Superior temporal gyrus (tissue), 1 donor: ENCODE results near the gene SFN.
"Not testable (repeated sequence)": the region's sequence is repeated elsewhere in the genome, so short reads cannot be mapped to it uniquely, and the experiment has no call there.

Experiments used
- DNase-seq: peaks from one replicate; pipeline ENCODE4 v3.0.0-alpha.2; 2016; ENCODE audit errors: extremely low spot score

Gene SFN

DNA sequence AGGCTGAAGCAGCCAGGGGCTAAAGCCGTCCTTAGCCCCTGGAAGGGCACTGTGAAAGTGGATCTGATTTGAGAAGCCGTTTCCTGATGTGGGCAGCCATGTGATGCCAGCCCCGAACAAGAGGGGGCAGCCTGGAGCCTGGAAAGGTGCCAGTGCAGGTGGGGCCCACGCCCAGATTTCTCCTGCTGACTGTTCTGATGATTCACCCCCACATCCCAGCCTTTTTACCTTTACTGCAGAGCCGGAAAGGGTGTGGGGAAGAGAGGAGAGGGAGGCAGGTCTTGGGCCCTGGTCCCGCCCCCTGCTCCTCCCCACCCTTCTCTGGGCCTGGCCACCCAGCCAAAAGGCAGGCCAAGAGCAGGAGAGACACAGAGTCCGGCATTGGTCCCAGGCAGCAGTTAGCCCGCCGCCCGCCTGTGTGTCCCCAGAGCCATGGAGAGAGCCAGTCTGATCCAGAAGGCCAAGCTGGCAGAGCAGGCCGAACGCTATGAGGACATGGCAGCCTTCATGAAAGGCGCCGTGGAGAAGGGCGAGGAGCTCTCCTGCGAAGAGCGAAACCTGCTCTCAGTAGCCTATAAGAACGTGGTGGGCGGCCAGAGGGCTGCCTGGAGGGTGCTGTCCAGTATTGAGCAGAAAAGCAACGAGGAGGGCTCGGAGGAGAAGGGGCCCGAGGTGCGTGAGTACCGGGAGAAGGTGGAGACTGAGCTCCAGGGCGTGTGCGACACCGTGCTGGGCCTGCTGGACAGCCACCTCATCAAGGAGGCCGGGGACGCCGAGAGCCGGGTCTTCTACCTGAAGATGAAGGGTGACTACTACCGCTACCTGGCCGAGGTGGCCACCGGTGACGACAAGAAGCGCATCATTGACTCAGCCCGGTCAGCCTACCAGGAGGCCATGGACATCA, at the start of gene SFN:
Gene SFN (plus strand): TSS at position 369 of the 904 bp plus-strand sequence. CDS start 64 bp downstream, at position 433.
- DNase-seq, result no peak

GRCh38 chr1:26814377-26814776, 48.6 kb upstream of the SFN start:
- no peak for DNase-seq

DNA sequence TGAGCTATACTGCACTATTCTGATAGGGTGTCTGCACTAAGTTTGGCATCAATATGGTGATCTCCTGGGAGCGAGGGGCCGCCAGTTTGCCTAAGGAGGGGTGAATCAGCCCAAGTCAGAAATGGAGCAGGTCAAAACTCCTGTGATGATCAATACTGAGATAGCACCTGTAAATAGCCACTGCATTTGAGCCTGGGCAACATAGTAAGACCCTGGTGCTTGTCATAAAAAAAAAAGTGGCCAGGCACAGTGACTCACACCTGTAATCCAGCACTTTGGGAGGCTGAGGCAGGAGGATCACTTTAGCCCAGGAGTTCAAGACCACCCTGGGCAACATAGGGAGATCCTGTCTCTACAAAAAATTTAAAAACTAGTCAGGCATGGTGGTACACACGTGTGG, 48.1 kb upstream of the SFN start:
- no peak for DNase-seq

- DNase-seq, result peak; percentile 12
These were observed 42.1 kb upstream of the SFN start for GRCh38 chr1:26820784-26821269.

DNA sequence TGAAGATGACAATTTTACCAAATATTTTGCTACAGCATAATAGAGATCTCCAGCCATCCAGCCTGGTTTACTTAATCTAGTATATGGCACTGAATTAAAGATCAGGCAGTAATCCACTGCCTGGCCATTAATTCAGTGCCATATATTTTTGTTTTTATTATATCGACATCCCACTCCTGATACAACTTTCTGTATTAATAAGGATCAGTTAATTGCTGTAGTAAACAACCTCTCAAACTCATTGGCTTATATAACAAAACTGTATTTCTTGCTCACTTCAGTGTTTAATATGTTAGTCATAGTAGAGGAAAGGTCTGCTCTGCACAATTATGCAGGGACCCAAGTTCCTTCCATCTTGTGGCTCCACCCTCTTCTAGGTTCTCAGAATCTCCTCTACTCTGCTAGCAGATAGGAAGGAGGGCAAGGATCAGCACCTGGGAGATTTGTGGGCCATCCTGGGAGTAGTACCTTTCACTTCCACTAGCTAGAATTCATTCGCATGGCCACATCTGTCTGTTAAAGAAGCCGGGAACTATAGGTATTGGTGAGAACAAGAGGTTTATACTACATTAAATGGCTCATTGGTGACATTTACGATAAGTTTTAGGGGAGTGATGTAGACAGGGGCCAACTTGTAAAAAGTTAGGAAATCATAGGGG, 40.1 kb upstream of the SFN start:
- no peak for DNase-seq

GRCh38 chr1:26824731-26825130, 38.2 kb upstream of the SFN start:
- DNase-seq, result no peak

DNA sequence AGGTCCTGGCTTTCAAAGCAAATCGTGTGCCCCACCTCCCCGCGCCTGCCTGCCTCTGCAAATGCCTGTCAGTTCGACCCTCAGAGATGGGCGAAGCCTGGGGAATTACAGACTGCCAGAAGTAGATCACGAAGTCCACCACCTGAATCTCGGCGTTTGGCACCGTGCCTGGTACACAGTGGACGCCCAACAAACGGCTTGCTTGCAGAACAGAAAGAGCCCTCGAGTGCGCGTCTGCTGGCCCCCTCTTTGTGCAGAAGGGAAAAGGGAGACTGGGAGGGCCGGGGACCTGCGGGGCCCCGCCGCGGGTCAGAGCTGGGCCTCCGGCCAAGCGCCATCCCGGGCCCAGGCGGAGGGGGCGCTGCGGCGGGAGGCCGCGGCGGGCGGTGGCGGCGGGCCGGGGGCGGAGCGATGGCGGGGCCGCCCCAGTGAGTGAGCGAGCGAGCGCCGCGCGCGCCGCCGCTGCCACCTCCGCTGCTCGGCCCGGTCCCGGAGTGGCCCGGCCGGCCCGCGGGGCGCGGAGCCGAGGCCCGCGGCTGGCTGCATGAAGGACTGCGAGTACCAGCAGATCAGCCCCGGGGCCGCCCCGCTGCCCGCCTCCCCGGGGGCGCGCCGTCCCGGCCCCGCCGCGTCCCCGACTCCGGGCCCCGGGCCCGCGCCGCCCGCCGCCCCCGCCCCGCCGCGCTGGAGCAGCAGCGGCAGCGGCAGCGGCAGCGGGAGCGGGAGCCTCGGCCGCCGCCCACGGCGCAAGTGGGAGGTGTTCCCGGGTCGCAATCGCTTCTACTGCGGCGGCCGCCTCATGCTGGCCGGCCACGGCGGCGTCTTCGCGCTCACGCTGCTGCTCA, 36.5 kb upstream of the SFN start, which contains the start of gene ZDHHC18:
Gene ZDHHC18 (plus strand): TSS at position 428 of the 845 bp plus-strand sequence. CDS start 117 bp downstream, at position 545.
- peak; percentile 54 for DNase-seq

DNA sequence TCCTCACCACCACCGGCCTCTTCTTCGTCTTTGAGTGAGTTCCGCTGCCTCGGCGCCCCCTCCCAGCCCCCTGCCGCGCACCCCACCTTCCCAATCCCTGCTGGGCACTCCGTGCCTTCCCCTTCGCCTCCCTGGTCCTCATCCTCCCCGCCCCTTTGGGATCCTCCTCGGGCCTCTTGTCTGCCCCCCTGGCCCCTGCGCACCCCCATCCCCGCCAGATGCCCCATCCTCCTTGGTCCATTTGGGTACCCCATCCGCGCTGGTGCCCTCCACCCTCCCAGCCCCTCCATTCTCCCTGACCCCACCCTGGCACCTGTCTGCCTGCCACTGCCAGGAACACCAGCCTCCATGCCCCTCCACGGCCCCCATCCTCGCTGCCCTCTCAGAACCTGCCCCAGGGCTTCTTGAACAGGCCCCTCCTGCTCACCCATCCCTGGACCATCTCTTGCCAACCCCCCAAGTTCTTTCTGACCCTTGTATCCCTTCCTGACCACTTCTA, 35.8 kb upstream of the SFN start:
- DNase-seq, result no peak

DNA sequence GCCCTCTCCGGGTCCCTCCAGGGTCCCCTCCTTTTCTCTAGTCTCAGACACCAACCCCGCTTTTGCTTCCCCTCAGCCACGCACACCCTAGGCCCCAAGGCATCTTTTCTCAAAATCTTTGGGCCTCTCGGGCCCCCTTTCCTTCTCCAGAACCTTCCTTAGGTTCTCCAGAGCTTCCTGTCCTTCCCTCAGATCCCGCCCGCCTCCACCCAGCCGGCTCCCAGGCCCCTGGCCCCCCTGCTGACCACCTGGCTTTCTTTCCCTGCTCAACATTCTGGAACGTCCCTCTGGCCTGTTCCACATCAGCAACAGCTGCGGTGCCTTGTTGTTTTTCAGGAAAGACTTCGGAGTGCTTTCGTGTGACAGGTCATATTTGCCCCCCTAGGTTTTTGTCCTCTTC, 35.3 kb upstream of the SFN start:
- DNase-seq, result no peak

DNA sequence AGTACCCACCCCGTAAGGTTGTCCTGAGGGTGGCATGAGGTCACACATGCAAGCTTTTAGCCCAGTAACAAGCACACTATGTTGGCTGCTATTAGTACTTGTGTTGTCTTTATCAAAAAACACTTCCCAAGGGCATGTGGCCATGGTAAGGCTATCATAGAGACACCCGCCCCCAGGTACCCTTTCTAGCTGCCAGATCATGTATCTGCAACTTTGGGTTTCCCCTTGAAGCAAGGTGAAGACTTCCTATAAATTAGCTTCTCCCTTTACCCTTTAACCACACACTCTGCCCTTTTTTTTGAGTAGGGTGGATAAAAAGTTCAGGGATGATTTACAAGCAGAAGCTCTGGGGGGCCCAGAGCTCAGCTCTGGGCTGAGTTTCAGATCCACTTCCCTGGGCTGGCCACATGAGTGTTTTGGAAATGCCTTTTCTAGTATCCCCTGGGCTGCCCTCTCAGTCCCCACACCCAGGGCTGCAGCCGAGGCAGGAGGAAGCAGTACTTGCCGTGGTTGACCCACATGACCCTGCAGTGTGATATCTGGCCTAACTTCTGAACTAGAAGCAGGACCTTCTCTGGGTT, 34.4 kb upstream of the SFN start:
- no peak for DNase-seq

DNA sequence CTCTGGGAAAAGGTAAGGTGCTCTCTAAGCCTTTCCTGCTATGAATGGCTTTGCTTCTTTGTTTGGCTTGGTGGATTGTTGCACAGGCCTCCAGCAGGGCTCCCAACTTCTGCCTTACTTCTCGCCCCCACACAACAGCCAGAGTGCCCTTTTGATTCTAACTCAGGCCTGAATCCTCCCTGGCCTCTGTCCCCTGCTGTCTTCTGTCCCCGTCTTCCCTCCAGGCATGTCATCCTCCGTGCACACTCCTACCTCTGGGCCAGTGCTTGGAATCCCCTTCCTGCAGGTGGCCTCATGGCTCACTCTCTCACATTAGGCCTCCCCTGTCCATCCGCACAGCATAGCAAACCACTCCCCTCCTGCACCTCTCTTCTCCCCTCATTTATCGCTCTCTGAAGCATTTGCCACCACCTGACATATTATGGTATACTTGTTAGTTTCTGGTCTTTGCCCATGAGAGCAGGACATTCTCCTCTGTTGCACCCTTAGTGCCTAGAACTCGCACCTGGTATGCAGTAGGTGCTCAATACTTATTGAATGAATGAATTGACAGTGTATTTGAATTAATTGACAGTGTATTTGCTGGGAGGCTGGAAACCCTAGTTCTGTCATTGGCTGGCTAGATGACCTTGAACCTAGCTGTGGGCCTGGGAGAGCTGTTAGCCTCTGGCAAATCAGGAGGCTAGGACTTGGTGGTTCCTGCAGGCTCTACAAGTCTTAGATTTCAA, 33.6 kb upstream of the SFN start:
- DNase-seq, result no peak

DNA sequence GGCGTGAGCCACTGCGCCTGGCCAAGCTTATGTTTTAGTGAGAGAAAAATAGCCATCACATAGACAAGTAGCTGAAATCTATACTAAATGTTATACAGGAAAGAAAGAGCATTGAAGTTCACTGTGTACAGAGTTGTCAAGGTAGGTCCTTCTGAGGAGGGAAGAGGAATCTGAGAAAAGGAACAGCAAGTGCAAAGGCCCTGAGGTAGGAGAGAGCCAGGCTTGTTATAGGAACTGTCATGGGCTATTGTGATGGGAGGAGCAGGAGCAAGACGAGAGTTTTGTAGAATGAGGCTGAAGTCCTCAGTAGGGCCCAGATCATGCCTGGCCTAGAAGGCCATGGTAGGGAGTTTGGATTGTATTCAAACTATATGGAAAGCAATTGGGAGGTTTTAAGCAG, 31.9 kb upstream of the SFN start:
- DNase-seq, result no peak

DNA sequence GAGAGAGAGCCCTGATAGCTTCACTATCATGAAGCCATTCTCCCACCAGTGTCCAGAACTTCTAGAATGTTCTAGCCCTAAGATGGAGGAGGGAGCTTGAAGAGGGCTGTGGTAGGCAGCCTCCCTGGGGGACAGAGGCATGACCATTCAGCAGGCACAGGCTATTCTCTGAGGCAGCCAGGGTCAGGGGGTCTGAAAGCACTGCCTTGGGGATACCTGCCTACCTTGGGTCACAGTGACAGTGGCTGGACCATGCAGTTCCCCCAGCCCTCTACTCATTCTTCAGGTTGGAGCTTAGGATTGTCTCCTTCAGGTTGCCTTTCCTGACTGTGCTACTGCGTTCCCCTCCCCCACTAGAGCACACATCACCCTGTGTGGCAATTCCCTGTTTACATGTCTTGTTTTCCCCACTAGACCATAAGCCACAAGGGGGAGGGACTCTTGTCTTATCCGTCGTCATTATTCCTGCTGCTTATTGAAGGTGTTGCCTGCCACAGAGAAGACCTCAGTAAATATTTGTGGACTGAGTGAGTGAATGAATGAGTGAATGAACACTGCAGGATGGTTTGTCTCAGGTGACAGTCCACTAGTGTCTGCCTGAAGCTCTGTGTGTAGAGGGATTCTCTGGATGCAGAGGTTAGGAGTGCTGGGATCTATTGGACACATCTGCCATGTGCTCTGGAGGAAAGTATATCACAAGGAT, 31.3 kb upstream of the SFN start:
- DNase-seq, result no peak

GRCh38 chr1:26832249-26832960, 30.5 kb upstream of the SFN start:
- DNase-seq, result no peak

GRCh38 chr1:26833432-26834405, 29.2 kb upstream of the SFN start:
- no peak for DNase-seq

DNA sequence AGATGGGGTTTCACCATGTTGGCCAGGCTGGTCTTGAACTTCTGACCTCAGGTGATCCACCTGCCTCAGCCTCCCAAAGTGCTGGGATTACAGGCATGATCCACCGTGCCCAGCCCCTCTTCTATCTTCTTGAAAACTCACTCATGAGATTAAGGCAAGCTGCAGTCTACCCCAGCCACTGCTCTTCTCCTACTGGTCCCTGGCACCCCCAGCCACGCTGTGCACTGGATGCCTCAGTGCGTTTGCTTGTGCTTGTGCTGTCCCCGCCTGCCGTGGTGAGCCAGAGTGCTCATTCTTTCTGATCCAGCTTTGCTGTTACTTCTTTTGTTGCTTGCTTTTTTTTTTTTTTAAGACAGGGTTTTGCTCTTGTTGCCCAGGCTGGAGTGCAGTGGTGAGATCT, 25.3 kb upstream of the SFN start:
- not testable (repeated sequence) for DNase-seq

GRCh38 chr1:26838474-26839338, 24.2 kb upstream of the SFN start:
- no peak for DNase-seq
